Neural crest cell (in vitro differentiated cells): ENCODE measurements around the gene RLF. TPM values are rescaled to one million over a fixed set of nuclear protein-coding genes. Genes with fewer than 3 reads are reported as not detected.

ENCODE experiments used
- DNase-seq: peaks from one replicate; pipeline ENCODE4 v3.0.0; 2021; ENCODE audit warnings: low read depth, mixed read lengths, low spot score
- H3K27ac Mint-ChIP-seq: one replicate; pipeline ENCODE4 v1.8.0; 2021; ENCODE audit warnings: mild to moderate bottlenecking, mixed read lengths; ENCODE audit not compliant: unreplicated experiment
- H3K27me3 Mint-ChIP-seq: 2 replicates; pipeline ENCODE4 v1.8.0; 2021; ENCODE audit warnings: low read depth, mild to moderate bottlenecking, mixed read lengths
- H3K36me3 Mint-ChIP-seq: 2 replicates; pipeline ENCODE4 v1.8.0; 2021; ENCODE audit warnings: low read depth, mild to moderate bottlenecking, mixed read lengths
- H3K4me1 Mint-ChIP-seq: 2 replicates; pipeline ENCODE4 v1.8.0; 2021; ENCODE audit warnings: mixed read lengths
- H3K4me3 Mint-ChIP-seq: one replicate; pipeline ENCODE4 v1.8.0; 2021; ENCODE audit warnings: mild to moderate bottlenecking, mixed read lengths
- H3K9me3 Mint-ChIP-seq: 2 replicates; pipeline ENCODE4 v1.8.0; 2021; ENCODE audit warnings: mixed read lengths
- CTCF ChIP-seq: fragments of 200-600 bp; sonication (generic); conservative IDR thresholded peaks from 2 replicates; pipeline ENCODE4 v1.5.0; 2021; ENCODE audit warnings: antibody characterized with exemption, mild to moderate bottlenecking
- total RNA-seq: library from RNA; stranded (reverse); gene quantifications from 2 replicates; pipeline ENCODE4 v1.2.1, GENCODE V29; 2021

Gene RLF
- total RNA-seq, 1 donor from 2014 or later: 24.0 TPM

DNA sequence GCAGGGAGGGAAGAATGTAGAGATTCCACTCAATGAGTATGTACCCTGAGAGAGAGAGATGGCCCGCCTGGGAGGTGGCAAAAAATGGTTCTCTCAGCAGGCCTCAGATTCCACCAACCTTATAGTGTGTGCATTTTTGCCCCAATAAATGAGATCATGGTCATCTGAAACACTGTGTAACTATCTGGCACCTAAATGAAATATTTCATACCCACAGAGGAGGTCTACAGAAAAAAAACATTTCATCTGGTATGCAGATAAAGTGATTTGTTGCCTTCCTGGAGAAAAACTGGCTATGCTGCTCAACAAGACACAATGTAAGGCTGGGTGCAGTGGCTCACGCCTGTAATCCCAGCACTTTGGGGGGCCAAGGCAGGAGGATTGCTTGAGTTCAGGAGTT lies 91.4 kb downstream of the RLF start:
- no peak overlapping the region for H3K27ac Mint-ChIP-seq
- no peaks in the 10 kb centered on the region for H3K27me3 Mint-ChIP-seq
- H3K9me3 Mint-ChIP-seq: no peaks in the 10 kb centered on the region
- TF ChIP-seq CTCF: no peak
- no peak overlapping the region for H3K4me3 Mint-ChIP-seq
- H3K36me3 Mint-ChIP-seq: no peaks in the 10 kb centered on the region
- H3K4me1 Mint-ChIP-seq: peaks cover 13% of the 10 kb centered on the region
- DNase-seq: no peak

DNA sequence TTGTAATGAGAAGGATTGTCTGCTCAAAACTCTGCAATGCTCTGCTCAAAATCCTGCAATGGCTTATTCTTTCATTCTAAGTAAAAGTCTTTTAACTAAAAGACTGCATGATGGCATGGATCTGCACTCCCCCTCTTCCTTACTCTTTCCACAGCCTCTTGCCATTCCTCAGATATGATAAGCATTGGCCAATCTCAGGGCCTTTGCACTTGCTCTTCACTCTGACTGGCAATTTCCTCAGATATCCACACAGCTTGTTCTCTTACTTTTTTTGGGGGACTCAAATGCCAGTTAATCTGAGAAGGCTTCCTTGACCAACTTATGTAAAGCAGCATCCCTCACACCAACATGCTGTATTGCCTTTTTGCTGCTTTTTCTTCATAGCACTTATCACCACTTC lies 94.0 kb downstream of the RLF start:
- TF ChIP-seq CTCF: no peak
- Mint-ChIP-seq H3K27ac (no peak overlapping the region), H3K4me3 (peak overlapping the region; percentile 78), H3K4me1 (peaks cover 20% of the 10 kb centered on the region), H3K9me3 (no peaks in the 10 kb centered on the region), H3K27me3 (no peaks in the 10 kb centered on the region), H3K36me3 (no peaks in the 10 kb centered on the region)
- no peak for DNase-seq

GRCh38 chr1:40256401-40257084 lies 95.4 kb downstream of the RLF start:
- no peak overlapping the region for H3K27ac Mint-ChIP-seq
- peak overlapping the region; percentile 96 for H3K4me3 Mint-ChIP-seq
- no peak for TF ChIP-seq CTCF
- no peaks in the 10 kb centered on the region for H3K9me3 Mint-ChIP-seq
- H3K4me1 Mint-ChIP-seq: peaks cover 20% of the 10 kb centered on the region
- no peak for DNase-seq
- peaks cover 5% of the 10 kb centered on the region for H3K36me3 Mint-ChIP-seq
- no peaks in the 10 kb centered on the region for H3K27me3 Mint-ChIP-seq

- TF ChIP-seq CTCF: no peak
- Mint-ChIP-seq H3K27me3 (no peaks in the 10 kb centered on the region), H3K4me1 (peaks cover 20% of the 10 kb centered on the region), H3K9me3 (no peaks in the 10 kb centered on the region), H3K27ac (peak overlapping the region; percentile 99), H3K4me3 (peak overlapping the region; percentile 96), H3K36me3 (peaks cover 5% of the 10 kb centered on the region)
- no peak for DNase-seq
Observed at GRCh38 chr1:40257313-40257687, 96.1 kb downstream of the RLF start.

DNA sequence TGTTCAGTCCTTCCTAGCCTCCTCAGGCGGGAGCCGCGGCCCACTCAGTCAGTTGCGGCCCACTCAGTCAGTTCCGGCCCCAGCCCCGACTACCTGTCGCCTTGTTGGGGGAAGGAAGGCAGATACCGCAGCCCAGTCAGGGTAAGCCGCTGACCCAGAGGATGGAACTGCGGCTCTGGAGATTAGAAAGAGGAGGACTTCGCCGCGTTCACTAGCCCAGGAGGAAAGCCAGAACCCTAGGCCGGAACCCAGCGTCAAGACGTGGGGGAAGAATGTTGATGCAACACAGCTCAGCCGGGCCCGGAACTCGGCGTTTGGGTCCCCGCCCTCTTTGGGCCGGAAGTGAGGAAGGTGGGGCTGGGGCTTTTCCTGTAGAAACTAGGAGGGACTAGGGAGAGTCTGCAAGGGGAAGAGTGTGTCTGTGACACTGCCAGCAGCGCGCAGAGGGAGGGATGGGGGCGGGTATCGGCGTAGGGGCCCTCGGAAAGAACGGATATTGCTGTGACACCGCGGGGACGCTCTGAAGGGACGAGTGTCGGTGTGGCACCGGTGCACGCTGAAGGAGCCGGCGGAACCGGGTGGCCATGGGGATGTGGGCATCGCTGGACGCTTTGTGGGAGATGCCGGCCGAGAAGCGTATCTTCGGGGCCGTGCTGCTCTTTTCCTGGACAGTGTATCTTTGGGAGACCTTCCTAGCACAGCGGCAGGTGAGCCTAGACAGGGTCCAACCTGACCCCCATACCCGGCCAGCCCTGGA lies 96.7 kb downstream of the RLF start, which contains the start of gene ZMPSTE24:
ZMPSTE24 (plus strand) TSS at position 549 of the 757 bp plus-strand sequence; CDS start at position 585, 36 bp downstream.
- H3K36me3 Mint-ChIP-seq: peaks cover 8% of the 10 kb centered on the region

More for the DNA sequence above, 96.7 kb downstream of the RLF start, which contains the start of gene ZMPSTE24:
- no peaks in the 10 kb centered on the region for H3K27me3 Mint-ChIP-seq
- H3K4me3 Mint-ChIP-seq: peak within 1 kb of the TSS; percentile 96
- H3K4me1 Mint-ChIP-seq: peaks cover 20% of the 10 kb centered on the region
- TF ChIP-seq CTCF: no peak
- DNase-seq: peak; percentile 94
- no peaks in the 10 kb centered on the region for H3K9me3 Mint-ChIP-seq
- H3K27ac Mint-ChIP-seq: peak within 1 kb of the TSS; percentile 99
